ENCODE data around the gene TTC39C. TPM values are rescaled to one million over a fixed set of nuclear protein-coding genes. Genes with fewer than 3 reads are reported as not detected.
A peak's percentile ranks its signal among the peaks of the same experiment; 100 is the strongest.

TTC39C gene
- polyA plus RNA-seq, 3 donors: 4.3 to 29.5 (median 8.3) TPM

DNA sequence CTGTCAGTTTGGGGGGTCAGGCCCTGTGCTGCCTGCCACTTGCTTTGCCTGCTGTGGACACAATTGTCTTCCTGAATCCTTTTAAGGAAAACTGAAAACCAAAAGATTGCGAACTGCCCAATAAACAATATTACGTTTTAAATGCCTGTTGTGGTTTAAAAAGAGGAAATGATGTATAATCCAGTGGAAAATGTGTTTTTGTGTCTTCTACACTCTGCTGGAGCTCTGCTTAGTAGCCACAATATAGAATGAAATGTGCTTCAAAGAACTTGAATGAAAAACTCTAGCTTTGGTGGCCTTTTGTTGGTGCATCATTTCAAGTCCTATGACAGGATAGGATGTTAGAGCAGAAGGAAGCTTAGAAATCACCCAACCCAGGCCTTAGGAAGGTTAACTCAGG is 101.1 kb downstream of the TTC39C start:
- Mint-ChIP-seq H3K27me3 (ENCODE audit: low read depth in 3 of 3) (no peaks in the 10 kb centered on the region), H3K9me3 (peaks cover 0 to 2% (median 0%) of the 10 kb centered on the region in 7 donors), H3K27ac (peak overlapping the region in 5 of 7 donors; percentile 11 to 66 (median 25)), H3K36me3 (peaks cover 61 to 70% of the 10 kb centered on the region in 2 donors), H3K4me1 (peaks cover 9% of the 10 kb centered on the region), H3K4me3 (no peak overlapping the region)
- WGBS (ENCODE audit: insufficient coverage): no CpG with 5 or more reads among the region's 2 CpGs
- Histone ChIP-seq H3K27me3 (ENCODE audit: control insufficient read depth in 2 of 2, insufficient read depth in 2 of 2, low read length in 2 of 2) (no peaks in the 10 kb centered on the region), H3K36me3 (replicated peaks in 1 of 2; ENCODE audit: control insufficient read depth in 1 of 2, insufficient read depth in 2 of 2, low read length in 2 of 2) (peaks cover 32 to 81% of the 10 kb centered on the region in 2 donors), H2AFZ (ENCODE audit: insufficient read depth, low read depth, low read length, poor library complexity, severe bottlenecking) (no peak overlapping the region), H3K4me2 (replicated peaks; ENCODE audit: extremely low read depth, low read length, poor library complexity, severe bottlenecking) (no peak overlapping the region), H3K27ac (ENCODE audit: low read depth in 1 of 2, low read length in 2 of 2) (no peak overlapping the region), H3K4me1 (ENCODE audit: control insufficient read depth in 1 of 2, insufficient read depth in 2 of 2, low read length in 2 of 2) (peaks cover 5 to 6% of the 10 kb centered on the region in 2 donors), H3K4me3 (replicated peaks in 1 of 3; ENCODE audit: low read depth in 2 of 3, low read length in 3 of 3) (no peak overlapping the region), H3K9me3 (replicated peaks in 1 of 2; ENCODE audit: control insufficient read depth in 1 of 2, insufficient read depth in 1 of 2, low read length in 2 of 2) (no peaks in the 10 kb centered on the region), H4K20me1 (ENCODE audit: insufficient read depth, low read length) (no peaks in the 10 kb centered on the region), H3K79me2 (ENCODE audit: insufficient read depth, low read length) (no peaks in the 10 kb centered on the region), H3K9ac (ENCODE audit: insufficient read depth, low read length, poor library complexity, severe bottlenecking) (no peak overlapping the region)
- intact Hi-C loops (cut with micrococcal nuclease): loop anchor here in 1 of 2 donors (10.0 kb wide), 1 partner anchor 101 kb away; the partner anchor contains the start of gene TTC39C
- DNase-seq: no peak
- TF ChIP-seq, protein P1, sequence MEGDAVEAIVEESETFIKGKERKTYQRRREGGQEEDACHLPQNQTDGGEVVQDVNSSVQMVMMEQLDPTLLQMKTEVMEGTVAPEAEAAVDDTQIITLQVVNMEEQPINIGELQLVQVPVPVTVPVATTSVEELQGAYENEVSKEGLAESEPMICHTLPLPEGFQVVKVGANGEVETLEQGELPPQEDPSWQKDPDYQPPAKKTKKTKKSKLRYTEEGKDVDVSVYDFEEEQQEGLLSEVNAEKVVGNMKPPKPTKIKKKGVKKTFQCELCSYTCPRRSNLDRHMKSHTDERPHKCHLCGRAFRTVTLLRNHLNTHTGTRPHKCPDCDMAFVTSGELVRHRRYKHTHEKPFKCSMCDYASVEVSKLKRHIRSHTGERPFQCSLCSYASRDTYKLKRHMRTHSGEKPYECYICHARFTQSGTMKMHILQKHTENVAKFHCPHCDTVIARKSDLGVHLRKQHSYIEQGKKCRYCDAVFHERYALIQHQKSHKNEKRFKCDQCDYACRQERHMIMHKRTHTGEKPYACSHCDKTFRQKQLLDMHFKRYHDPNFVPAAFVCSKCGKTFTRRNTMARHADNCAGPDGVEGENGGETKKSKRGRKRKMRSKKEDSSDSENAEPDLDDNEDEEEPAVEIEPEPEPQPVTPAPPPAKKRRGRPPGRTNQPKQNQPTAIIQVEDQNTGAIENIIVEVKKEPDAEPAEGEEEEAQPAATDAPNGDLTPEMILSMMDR (IDR thresholded peaks at IDR 0.05): no peak

DNA sequence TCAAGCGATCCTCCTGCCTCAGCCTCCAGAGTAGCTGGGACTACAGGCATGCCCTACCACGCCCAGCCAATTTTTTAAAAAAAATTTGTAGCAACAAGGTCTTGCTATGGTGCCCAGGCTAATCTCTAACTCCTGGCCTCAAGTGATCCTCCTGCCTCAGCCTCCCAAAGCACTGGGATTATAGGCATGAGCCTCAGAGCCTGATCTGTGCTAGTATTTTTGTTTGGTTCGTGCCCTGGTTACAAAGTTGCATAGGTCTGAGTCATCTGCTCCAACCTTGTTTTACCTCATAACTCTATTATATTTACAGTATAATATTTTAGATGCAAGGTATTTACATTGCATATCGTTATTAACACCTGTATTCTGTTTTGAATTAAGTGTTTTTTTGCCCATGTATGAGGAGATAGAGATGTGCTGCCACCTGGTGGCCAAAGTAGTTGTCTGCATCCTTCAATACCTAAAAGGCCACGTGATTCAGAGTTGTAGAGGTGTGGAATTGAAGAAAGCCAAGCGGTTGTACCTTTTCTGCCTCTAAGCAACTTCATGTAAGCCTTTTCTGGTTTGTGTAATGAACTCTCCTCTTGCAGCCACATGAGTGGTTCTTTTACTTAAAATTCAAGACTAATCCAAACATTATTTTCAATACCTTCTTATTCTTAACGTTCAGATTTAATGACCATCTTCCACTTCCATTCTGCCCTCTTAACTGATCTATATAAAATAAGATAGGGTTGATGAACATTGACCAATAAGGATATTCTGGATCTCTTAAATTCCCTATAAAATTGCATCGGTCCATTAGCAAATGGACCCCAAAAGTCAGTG is 104.4 kb downstream of the TTC39C start:
- H3K27ac Mint-ChIP-seq: no peak overlapping the region
- Histone ChIP-seq H2AFZ (ENCODE audit: insufficient read depth, low read depth, low read length, poor library complexity, severe bottlenecking) (no peak overlapping the region), H3K4me3 (replicated peaks in 1 of 3; ENCODE audit: low read depth in 2 of 3, low read length in 3 of 3) (no peak overlapping the region), H3K27ac (ENCODE audit: low read depth in 1 of 2, low read length in 2 of 2) (no peak overlapping the region), H3K27me3 (ENCODE audit: control insufficient read depth in 2 of 2, insufficient read depth in 2 of 2, low read length in 2 of 2) (no peaks in the 10 kb centered on the region), H3K4me2 (replicated peaks; ENCODE audit: extremely low read depth, low read length, poor library complexity, severe bottlenecking) (no peak overlapping the region), H3K36me3 (replicated peaks in 1 of 2; ENCODE audit: control insufficient read depth in 1 of 2, insufficient read depth in 2 of 2, low read length in 2 of 2) (peaks cover 41 to 91% of the 10 kb centered on the region in 2 donors), H4K20me1 (ENCODE audit: insufficient read depth, low read length) (no peaks in the 10 kb centered on the region), H3K9ac (ENCODE audit: insufficient read depth, low read length, poor library complexity, severe bottlenecking) (no peak overlapping the region), H3K9me3 (replicated peaks in 1 of 2; ENCODE audit: control insufficient read depth in 1 of 2, insufficient read depth in 1 of 2, low read length in 2 of 2) (no peaks in the 10 kb centered on the region), H3K4me1 (ENCODE audit: control insufficient read depth in 1 of 2, insufficient read depth in 2 of 2, low read length in 2 of 2) (peaks cover 5 to 6% of the 10 kb centered on the region in 2 donors), H3K79me2 (ENCODE audit: insufficient read depth, low read length) (no peaks in the 10 kb centered on the region)
- peak; percentile 55 to 70 (median 70) for DNase-seq
- H3K36me3 Mint-ChIP-seq: peaks cover 65 to 86% of the 10 kb centered on the region in 2 donors
- 96% methylated on average over 2 of the region's 8 CpGs for WGBS (ENCODE audit: insufficient coverage)
- H3K27me3 Mint-ChIP-seq (ENCODE audit: low read depth in 3 of 3): no peaks in the 10 kb centered on the region
- TF ChIP-seq, protein P1 (IDR thresholded peaks at IDR 0.05): peak; percentile 93
- intact Hi-C loops (cut with micrococcal nuclease): loop anchor here in 1 of 2 donors (10.0 kb wide), 1 partner anchor 104 kb away; the partner anchor contains the start of gene TTC39C
- H3K4me1 Mint-ChIP-seq: peaks cover 9% of the 10 kb centered on the region
- no peak overlapping the region for H3K4me3 Mint-ChIP-seq
- H3K9me3 Mint-ChIP-seq: no peaks in the 10 kb centered on the region

Data from CD14-positive monocyte (primary cell).